OCI-LY7 (cell line): ENCODE data around the gene ENOX1.

Experiments
- EZH2phosphoT487 ChIP-seq: fragments of 200-600 bp; sonication (generic); IDR thresholded peaks from 2 replicates; pipeline ENCODE4 v1.6.1; 2018; ENCODE audit warnings: low read depth, borderline replicate concordance, mild to moderate bottlenecking, mixed run types, antibody characterized with exemption, low read length, moderate library complexity, mixed read lengths
- TF ChIP-seq, protein P1 (sequence below): fragments of 200-600 bp; sonication (generic); conservative IDR thresholded peaks from 2 replicates; pipeline ENCODE4 v1.5.1; 2014; ENCODE audit warnings: mild to moderate bottlenecking, antibody characterized with exemption, low read length, moderate library complexity, mixed read lengths

- TF ChIP-seq, protein P1, sequence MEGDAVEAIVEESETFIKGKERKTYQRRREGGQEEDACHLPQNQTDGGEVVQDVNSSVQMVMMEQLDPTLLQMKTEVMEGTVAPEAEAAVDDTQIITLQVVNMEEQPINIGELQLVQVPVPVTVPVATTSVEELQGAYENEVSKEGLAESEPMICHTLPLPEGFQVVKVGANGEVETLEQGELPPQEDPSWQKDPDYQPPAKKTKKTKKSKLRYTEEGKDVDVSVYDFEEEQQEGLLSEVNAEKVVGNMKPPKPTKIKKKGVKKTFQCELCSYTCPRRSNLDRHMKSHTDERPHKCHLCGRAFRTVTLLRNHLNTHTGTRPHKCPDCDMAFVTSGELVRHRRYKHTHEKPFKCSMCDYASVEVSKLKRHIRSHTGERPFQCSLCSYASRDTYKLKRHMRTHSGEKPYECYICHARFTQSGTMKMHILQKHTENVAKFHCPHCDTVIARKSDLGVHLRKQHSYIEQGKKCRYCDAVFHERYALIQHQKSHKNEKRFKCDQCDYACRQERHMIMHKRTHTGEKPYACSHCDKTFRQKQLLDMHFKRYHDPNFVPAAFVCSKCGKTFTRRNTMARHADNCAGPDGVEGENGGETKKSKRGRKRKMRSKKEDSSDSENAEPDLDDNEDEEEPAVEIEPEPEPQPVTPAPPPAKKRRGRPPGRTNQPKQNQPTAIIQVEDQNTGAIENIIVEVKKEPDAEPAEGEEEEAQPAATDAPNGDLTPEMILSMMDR: no peak
- no peak for TF ChIP-seq EZH2phosphoT487
These were observed 385.4 kb downstream of the ENOX1 start for GRCh38 chr13:43401361-43401760.
